Measurements from ENCODE around the gene GANC.

GANC gene

DNA sequence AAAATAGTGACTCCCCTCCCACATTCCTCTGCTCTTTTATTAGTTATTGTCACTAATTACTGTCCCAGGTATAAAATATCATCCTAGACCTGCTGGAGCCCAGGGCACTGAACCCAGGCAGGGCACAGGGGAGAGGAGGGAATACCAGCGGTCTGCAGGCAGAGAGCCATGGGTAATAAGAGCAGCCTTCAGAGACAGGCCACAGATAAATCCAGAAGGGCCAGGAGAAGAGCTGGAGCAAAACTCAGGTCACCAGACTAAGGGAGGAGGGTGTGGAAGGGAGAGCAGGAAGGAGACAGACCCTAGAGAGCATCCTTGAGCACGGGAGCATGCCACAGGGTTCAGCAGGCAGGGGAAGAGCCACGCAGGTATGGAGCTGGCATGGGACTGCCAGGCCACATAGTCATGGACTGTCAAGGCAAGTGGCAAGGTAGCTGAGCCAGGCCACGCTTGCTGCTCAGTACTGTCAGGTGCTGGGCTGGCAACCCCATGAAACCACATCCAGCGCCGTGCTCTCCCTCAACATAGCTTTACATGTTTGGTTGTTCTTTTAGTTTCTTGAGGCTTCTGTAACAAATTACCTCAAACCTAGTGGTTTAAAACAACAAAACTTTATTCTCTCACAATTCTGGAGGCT, 70.7 kb downstream of the GANC start:
- DNase-seq (ENCODE audit: low read depth in 2 of 3, low spot score in 1 of 3): no peak

DNA sequence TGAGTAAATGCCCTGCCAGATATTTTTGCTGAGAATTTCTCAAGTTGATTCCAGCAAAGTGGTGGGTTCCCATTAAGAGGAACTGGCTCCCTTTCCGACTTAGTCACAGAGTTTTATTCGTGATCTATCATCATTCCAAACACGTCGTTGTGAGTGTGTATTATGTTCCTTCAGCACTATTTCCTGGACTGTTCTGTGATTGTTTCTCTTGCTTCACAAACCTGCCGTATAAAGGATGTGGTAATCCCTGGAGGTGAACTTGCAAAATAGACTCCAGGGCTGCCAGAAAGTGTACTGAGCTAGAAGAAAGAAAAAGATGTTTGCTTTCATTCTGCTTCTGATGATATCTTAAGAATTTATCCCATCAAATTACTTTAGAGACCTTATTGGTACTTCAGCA, 71.8 kb downstream of the GANC start:
- DNase-seq (ENCODE audit: low read depth in 2 of 3, low spot score in 1 of 3): no peak

DNA sequence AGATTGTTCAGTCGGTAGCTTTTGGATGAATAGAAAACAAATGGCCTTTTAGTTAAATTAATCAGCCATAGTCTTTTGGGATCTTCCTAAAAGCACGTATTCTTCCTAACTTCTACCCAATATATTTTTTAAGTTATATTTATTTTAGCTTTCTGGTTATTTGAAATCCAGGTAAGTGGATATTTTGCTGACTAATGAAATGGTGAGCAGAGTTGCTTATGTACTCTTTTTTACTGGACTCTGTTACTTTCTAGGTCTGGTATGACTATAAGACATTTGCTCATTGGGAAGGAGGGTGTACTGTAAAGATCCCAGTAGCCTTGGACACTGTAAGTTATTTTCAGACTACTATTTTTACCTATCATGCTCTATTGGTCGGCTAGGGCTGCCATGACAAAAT, 72.5 kb downstream of the GANC start:
- no peak for DNase-seq (ENCODE audit: low read depth in 2 of 3, low spot score in 1 of 3)

DNA sequence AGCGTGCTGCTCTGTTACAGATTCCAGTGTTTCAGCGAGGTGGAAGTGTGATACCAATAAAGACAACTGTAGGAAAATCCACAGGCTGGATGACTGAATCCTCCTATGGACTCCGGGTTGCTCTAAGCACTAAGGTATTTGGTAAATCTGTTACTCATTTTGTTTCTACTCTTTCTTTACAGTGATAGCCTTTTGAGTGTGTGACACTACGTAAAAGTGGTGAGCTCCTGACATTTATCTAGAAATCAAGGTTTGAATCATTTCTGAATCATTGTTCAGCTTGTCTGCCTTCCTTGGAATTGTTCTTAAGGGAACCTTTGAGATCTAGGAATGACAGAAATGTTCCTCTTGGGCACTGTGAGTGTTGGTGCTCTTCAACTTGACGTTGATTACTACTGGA, 75.1 kb downstream of the GANC start:
- DNase-seq (ENCODE audit: low read depth in 2 of 3, low spot score in 1 of 3): no peak

DNA sequence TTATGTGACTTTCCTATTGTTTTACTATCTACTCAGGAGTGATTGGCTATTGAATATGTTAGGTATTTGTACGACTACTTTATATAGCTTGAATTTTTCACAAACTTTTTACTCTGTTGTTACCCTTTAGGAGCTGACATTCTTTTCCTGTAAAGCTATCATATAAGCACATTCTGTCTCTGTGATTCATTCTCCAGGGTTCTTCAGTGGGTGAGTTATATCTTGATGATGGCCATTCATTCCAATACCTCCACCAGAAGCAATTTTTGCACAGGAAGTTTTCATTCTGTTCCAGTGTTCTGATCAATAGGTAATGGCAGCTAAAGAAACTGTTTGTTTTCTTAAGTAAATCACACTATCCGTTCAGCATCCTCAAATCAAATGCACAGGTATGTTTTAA, 76.2 kb downstream of the GANC start:
- DNase-seq (ENCODE audit: low read depth in 2 of 3, low spot score in 1 of 3): no peak

DNA sequence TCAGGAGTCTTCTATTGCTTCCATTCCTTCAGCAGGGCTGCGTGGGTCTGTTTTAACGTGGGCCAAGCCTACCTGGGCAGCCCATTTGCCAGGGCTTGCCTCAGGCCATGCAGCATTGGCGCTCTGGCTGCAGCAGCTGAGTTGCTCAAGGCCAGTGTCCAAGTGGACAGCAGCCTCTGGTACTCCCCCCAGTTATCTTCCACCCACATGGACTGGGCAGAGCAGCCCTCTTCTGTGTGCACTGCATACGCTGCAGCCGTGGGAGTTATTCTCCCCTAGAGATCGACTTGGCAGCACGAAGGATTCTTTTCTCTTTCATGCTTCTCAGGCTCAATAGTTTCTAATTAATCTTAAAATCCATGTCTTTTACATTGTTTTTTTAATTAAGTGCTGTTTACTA, 79.4 kb downstream of the GANC start:
- no peak for DNase-seq (ENCODE audit: low read depth in 2 of 3, low spot score in 1 of 3)

DNA sequence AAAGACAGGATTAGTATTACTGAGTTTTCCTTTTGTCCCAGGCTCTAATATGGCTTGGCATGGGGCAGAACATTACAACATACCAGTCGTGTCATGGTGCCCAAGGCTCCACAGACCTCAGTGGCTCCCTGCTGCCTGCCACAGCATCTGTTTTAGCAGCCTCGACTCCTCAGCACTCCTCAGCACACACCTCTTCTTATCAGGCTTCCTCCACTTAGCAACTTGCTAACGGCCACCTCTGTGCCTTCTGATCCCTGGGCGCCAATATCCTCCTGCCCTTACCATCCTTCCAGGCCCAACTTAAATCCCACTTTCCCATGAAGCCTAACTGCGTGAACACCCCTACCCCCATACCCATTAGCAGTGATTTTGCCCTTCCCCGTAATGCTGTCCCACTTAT, 80.1 kb downstream of the GANC start:
- no peak for DNase-seq (ENCODE audit: low read depth in 2 of 3, low spot score in 1 of 3)

DNA sequence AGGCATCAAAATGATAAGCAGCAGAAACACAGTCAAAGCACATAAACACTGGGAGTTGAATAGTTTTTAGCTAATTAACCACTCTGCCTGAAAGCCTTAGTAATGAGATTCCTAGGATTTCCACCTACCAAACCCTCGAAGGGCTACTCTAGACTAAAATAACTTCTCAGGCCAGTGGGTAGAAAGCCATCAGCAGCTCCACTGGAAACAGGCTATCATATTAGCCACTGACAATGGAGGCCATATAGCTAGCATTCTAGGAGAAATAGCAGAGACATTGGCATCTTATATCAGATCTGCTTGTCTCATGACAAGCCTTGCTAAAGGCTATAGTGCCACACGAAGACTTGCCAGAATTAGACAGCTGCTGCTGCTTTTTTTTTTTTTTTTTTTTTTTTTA, 81.8 kb downstream of the GANC start:
- no peak for DNase-seq (ENCODE audit: low read depth in 2 of 3, low spot score in 1 of 3)

DNA sequence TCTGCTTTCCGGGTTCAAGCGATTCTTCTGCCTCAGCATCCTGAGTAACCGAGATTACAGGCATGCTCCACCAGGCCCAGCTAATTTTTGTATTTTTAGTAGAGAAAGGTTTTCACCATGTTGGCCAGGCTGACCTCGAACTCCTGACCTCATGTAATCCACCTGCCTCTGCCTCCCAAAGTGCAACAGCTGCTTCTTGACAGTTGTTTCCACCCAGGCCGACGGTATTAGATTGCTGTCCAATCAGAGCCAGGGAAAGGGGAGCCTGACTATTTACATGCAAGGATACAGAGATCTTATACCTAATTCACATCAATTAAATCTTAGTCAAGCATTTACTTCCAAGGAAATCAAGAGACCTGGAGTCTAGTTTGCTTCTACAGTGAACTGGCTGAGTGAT, 82.3 kb downstream of the GANC start:
- DNase-seq (ENCODE audit: low read depth in 2 of 3, low spot score in 1 of 3): no peak

DNA sequence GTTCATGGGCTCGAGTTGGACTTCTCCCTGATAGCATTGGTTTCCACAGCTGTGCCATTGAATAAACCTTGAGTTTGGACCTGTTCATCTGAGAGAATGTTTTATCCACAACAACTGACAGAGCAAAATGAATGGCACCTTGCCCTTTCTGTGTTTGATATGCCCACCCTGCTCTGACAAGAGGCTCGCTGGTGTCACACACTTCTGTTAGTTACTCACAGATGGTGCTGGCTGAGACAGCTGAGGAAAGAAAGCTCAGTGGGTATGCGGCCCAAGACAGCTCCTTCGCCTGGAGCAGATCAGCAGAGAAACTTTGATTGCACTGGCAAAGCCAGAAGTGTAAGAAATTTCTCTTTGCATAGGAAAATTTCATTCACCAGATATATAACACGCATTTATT, 83.8 kb downstream of the GANC start:
- no peak for DNase-seq (ENCODE audit: low read depth in 2 of 3, low spot score in 1 of 3)

DNA sequence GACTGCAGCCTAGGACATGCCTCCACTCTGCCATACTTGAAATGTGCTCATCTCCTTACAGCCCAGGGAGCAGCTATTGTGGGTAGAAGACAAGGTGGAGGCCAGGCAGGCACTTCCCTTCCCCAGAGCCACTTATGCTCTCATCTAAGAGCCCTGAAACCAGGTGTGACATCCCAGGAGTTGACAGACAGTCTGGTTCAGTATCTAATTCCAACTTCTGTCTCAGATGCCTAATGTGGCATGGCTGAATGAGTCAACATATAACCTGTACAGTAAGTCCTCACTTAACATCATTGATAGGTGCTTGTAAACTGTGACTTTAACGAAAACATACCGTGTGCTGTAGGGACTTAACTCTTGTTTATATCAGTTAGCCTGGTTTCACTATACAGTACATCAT, 85.1 kb downstream of the GANC start:
- DNase-seq (ENCODE audit: low read depth in 2 of 3, low spot score in 1 of 3): no peak

DNA sequence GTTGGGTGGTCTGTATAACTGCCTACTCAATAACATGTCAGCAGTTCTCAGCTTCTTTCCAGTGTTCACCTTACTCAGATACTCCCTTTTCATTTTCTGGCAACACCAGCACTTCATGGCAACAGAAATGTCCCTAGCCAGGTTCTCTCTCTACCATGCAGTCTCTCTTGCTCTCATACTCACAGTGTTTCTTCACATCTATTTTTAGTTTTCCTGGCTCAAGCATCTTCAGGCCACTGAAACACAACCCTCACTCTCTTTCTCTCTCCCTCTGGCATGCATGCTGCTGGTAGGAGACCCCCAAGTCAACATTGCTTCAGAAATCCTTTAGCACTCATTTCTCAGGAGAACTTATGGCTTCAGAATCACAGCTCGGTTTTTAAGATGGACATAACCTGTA, 86.2 kb downstream of the GANC start, which contains the start of gene CAPN3:
CAPN3 (plus strand) TSS at position 253 of the 400 bp plus-strand sequence. CDS start 305 bp downstream, outside the sequence.
- DNase-seq (ENCODE audit: low read depth in 2 of 3, low spot score in 1 of 3): no peak

DNA sequence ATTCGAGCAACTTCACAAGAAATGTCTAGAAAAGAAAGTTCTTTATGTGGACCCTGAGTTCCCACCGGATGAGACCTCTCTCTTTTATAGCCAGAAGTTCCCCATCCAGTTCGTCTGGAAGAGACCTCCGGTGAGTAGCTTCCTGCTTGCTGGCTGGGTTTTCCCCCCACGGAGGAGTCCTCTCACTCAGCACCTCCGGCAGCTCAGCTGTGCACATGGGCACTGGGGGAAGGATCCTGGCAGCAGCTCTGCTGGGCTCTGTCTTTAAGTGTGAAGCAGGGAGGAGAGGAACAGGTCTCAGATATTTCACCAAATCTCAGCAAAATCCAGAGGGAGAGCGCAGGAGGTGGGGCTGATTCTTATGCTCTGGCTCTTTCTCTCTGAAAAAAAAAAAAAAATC, 87.0 kb downstream of the GANC start:
- no peak for DNase-seq (ENCODE audit: low read depth in 2 of 3, low spot score in 1 of 3)

DNA sequence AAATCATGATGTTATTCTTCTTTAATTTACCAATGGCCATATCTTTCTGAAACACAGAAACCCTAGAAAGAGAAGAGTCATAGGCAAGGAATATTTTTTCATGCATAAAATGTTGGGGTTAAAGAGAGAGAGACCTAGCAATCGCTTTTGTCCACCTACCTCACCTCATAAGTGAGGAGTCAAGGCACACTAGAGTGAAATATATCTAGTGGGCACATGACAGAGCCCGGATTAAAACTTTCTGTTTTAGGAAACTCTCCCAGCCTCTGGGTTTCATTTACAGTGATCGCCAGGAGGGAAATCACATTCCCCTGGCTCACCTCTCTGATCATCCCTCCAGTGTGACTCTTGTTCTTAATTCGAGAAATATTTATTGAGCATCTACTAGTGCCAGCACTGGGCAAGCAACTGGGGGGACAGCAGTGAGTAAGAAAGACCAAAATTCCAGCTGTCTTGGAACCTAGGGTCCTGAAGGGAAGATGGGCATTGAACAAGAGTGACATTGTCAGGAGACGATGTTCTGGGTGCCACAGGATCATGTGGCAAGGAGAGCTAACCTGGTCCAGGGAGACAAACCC, 87.6 kb downstream of the GANC start:
- DNase-seq (ENCODE audit: low read depth in 2 of 3, low spot score in 1 of 3): no peak

DNA sequence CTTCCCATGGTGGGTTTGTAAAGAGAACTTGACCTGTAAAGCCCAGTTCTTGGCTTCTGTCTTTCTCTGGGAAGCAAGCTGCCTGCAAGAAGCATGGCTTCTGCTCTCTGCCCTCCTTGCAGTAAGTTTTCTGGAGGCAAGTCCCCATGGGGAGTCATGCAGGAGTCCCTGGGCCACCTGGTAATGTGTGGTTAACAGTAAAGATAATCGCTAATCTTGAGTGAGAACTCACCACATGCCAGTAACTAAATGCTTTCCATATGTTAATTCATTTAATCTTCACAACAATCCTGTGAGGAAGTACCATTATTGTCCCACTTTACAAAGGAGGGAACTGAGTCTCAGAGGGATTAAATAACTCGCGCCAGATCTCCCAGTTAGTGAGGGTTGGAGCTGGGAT, 90.5 kb downstream of the GANC start:
- no peak for DNase-seq (ENCODE audit: low read depth in 2 of 3, low spot score in 1 of 3)

DNA sequence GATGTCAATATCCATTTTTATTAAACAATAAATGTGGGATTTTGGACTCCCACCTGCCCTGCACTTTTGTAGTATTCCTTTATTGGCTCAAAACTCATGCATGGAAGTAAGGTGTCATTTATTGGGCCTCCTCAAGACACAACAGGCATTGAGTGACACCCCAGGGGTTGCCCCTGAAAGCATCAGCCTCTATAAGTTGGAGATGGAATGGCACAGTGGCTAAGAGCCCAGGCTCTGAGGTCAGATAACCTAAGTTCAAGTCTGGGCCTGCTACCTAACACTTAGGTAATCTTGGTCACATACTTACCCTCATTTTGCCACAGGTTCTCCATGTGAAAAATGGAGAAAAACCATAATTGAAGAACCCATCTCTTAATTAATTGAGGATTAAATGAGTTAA, 90.9 kb downstream of the GANC start:
- no peak for DNase-seq (ENCODE audit: low read depth in 2 of 3, low spot score in 1 of 3)

DNA sequence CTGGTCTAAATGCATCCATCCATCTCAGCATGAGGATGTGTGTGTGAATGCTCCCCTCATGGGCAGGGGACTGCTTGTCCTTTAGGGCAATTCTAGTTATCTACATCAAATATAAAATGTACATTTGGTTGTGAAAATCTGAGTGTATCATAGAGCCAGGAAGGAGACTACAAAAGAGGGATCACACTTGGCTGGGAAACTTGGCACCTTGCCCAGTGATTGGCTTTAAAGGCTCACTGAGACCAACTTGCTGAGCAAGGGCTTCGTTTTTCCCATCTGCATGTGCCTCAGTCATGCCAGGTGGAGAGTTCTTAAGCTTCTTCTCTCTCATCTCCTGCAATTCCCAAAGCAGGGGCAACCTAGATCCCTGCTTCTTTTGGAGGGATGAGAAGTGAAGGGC, 91.5 kb downstream of the GANC start:
- no peak for DNase-seq (ENCODE audit: low read depth in 2 of 3, low spot score in 1 of 3)

DNA sequence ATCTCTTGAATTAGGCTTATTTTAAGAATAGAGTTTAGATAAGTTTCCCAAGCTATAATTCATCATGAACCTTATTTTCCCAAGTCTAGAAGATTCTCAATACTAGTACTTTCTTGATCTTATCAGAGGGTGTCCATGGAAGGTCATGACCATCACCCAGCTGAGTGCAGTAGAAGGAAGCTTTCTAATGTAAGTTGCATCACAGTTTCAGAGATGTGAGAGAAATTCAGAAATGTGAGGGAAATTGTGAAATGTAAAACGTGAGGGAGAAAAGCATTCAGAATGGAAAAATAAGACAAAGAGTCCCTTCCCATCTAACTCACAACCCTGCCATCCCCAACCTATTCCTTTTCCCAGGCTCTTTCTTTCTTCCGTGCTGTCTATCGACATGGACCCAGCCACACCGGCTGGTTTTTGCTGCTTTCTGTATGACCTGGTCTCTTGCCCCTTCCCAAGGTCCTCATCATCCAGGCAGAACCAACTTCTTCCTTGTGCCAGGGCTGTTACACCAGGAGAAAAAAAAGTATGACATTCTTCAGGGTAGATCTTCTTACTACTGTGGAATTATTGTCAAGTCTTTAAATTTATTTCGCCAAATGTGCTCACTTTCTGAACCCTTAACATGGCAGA, 93.0 kb downstream of the GANC start:
- no peak for DNase-seq (ENCODE audit: low read depth in 2 of 3, low spot score in 1 of 3)

DNA sequence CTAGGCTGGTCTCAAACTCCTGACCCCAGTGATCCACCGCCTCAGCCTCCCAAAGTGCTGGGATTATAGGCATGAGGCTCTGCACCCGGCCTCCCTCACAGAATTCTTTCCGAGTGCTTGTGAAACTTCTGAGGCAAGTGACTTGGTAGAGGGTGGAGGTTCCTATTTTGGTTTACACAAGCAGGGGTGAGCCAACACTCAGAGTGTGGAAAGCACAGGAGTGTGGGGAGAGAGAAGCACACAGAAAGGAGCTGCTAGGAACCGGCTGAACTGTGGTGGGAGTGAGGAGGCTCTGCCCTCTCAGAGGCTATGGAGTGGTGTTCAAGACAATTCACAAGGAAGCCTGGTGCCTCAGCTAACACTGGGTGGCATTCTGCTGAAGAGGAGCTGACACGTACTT, 94.0 kb downstream of the GANC start:
- no peak for DNase-seq (ENCODE audit: low read depth in 2 of 3, low spot score in 1 of 3)

DNA sequence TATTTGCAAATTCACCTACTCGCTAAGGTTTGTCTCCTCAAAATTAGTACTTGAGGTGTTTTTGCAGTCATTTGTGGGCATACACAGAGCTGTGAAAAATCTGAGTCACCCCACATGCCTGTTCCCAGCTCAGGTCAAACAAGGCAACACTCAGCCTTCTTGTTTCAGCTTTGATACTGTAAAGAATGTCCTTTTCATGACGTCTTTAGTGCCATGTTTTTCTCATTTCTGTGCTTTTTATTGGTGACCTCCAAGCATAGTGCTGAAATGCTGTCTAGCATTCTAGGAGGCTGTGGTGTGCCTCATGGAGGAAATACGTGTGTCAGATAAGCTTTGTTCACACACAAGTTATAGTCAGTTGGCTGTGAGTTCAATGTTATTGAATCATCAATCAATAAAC, 95.1 kb downstream of the GANC start:
- DNase-seq (ENCODE audit: low read depth in 2 of 3, low spot score in 1 of 3): no peak

DNA sequence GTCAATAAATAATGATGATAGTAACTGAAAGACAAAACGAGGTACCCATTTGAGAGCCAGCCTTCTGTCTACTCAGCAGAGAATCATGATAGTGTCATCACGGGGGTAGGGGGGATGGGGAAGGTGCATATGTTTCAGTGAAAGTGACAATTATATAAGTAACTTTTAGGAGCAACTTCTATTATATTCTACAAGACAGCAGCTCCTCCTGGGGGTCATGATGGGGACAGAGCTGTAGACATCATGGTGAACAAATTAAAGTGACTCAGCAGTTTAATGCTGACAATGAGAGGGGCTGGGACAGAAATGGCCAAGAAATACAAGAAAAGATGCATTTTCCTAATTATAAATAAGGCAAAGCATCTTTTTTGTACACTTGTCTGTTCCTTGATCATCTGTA, 98.1 kb downstream of the GANC start:
- no peak for DNase-seq (ENCODE audit: low read depth in 2 of 3, low spot score in 1 of 3)

DNA sequence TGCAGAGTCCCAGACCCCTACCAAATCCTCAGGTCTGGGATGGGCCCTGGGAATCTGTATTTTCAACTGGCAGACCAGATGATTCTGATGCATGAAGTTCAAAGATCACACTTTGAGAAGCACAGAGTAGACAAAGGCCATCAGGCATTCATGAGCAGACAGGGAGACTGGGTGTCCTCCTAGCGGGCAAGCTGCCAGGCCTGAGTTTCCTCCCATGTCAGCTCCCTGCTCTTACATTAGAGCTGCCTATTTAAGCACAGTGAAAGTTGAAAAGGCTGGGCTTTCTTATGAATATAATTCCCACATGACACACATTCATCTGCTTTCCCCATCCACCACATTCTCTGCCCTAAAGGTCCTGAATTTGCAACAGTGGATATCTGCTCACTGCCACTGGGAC, 100.3 kb downstream of the GANC start:
- DNase-seq (ENCODE audit: low read depth in 2 of 3, low spot score in 1 of 3): no peak

DNA sequence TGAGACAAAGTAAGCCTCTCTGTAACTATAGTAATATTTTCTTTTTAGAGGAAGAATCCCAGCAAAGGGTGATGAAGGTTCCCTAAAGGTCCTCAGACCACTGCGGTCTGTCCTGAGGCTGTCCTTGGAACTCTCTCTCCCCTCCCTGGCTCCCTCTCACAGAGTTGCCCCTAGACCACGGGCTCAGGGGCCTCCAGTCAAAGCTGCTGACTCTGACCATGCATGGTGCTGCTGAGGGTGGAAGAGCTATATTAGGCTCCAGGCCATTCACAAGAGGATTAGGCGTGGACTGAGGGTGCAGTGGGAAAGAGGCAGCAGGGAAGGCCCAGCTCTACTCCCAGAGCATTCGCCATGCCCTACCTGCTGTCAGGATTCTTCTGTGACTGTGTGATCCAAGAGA, 100.9 kb downstream of the GANC start:
- no peak for DNase-seq (ENCODE audit: low read depth in 2 of 3, low spot score in 1 of 3)
